PFSK-1 (cell line): ENCODE results near the gene AFAP1L2.

Experiments used
- POLR2AphosphoS5 ChIP-seq: IDR thresholded peaks from 2 replicates; pipeline ENCODE4 v1.6.1; 2012; ENCODE audit warnings: low read depth, mild to moderate bottlenecking, control low read depth, low read length, moderate library complexity
- TAF1 ChIP-seq: IDR thresholded peaks from 2 replicates; pipeline ENCODE4 v1.6.1; 2012; ENCODE audit warnings: low read length, control low read depth, borderline replicate concordance; ENCODE audit not compliant: insufficient read depth
- TF ChIP-seq, protein P1 (sequence below), 2 experiments: IDR thresholded peaks; 2 replicates each; pipeline versions ENCODE4 v1.6.1 to v1.8.0; 2011 to 2012; ENCODE audit warnings: low read depth in 2 of 2, low read length in 2 of 2, control low read depth in 1 of 2, inconsistent platforms in 1 of 2, mild to moderate bottlenecking in 1 of 2, moderate library complexity in 1 of 2; ENCODE audit not compliant: insufficient read depth in 1 of 2

DNA sequence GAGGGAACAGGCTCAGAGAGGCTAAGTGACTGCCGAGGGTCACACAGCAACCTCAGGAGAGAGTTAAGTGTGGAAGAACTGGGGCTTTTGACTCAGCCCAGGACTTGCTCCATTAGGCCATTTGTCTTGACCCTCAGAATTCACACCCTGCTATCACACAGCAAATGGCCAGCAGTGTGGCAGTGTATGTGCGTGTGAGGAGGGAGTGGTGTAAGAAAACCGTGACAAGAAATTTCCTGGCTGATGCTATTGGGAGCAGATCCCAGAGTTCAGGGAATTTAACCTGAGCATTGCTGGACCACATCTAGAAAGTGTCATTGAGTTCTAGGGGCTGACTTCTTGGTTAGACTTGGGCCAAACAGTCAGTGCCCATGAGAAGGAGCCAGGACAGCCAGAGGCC lies 146.8 kb downstream of the AFAP1L2 start:
- TF ChIP-seq, protein P1, sequence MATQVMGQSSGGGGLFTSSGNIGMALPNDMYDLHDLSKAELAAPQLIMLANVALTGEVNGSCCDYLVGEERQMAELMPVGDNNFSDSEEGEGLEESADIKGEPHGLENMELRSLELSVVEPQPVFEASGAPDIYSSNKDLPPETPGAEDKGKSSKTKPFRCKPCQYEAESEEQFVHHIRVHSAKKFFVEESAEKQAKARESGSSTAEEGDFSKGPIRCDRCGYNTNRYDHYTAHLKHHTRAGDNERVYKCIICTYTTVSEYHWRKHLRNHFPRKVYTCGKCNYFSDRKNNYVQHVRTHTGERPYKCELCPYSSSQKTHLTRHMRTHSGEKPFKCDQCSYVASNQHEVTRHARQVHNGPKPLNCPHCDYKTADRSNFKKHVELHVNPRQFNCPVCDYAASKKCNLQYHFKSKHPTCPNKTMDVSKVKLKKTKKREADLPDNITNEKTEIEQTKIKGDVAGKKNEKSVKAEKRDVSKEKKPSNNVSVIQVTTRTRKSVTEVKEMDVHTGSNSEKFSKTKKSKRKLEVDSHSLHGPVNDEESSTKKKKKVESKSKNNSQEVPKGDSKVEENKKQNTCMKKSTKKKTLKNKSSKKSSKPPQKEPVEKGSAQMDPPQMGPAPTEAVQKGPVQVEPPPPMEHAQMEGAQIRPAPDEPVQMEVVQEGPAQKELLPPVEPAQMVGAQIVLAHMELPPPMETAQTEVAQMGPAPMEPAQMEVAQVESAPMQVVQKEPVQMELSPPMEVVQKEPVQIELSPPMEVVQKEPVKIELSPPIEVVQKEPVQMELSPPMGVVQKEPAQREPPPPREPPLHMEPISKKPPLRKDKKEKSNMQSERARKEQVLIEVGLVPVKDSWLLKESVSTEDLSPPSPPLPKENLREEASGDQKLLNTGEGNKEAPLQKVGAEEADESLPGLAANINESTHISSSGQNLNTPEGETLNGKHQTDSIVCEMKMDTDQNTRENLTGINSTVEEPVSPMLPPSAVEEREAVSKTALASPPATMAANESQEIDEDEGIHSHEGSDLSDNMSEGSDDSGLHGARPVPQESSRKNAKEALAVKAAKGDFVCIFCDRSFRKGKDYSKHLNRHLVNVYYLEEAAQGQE (IDR thresholded peaks at IDR 0.05; ENCODE audit: insufficient read depth in 1 of 2, low read depth in 2 of 2, low read length in 2 of 2): no peak
- TF ChIP-seq TAF1 (no peak), POLR2AphosphoS5 (no peak)
